DND-41 (cell line): ENCODE results near the gene A1BG.

Experiments used
- ATAC-seq: fragments of 200-7000 bp; cut with Tn5 transposase; 3 replicates; pipeline ENCODE4 v1.9.1; 2021; ENCODE audit warnings: low read depth; ENCODE audit not compliant: insufficient read depth
- DNase-seq: peaks from one replicate; pipeline ENCODE4 v3.0.0-alpha.2; 2020
- H2AFZ ChIP-seq: 2 replicates; pipeline ENCODE4 v1.6.0; 2012; ENCODE audit warnings: low read depth, low read length
- H3K27ac ChIP-seq: 2 replicates; pipeline ENCODE4 v1.5.1; 2012; ENCODE audit warnings: low read length, inconsistent platforms
- H3K27me3 ChIP-seq: fragments of 200-600 bp; sonication (generic); 2 replicates; pipeline ENCODE4 v1.6.0; 2012; ENCODE audit warnings: low read length, mild to moderate bottlenecking, inconsistent platforms; ENCODE audit not compliant: insufficient read depth, poor library complexity
- H3K36me3 ChIP-seq: 2 replicates; pipeline ENCODE4 v1.5.1; 2012; ENCODE audit warnings: low read length, inconsistent platforms; ENCODE audit not compliant: insufficient read depth
- H3K4me1 ChIP-seq: 2 replicates; pipeline ENCODE4 v1.5.1; 2012; ENCODE audit warnings: mild to moderate bottlenecking, low read length; ENCODE audit not compliant: insufficient read depth
- H3K4me2 ChIP-seq: 2 replicates; pipeline ENCODE4 v1.6.0; 2012; ENCODE audit warnings: mild to moderate bottlenecking, moderate library complexity, low read length, inconsistent platforms; ENCODE audit not compliant: insufficient read depth
- H3K4me3 ChIP-seq, 2 experiments: fragments of 200-600 bp in 1 of 2; shearing (Covaris generic) in 1 of 2; 2 replicates each; pipeline ENCODE4 v1.5.1; 2012 to 2016; ENCODE audit warnings: inconsistent platforms in 2 of 2, low read length in 2 of 2, mild to moderate bottlenecking in 2 of 2, low read depth in 1 of 2, moderate library complexity in 1 of 2
- H3K79me2 ChIP-seq: 2 replicates; pipeline ENCODE4 v1.6.0; 2012; ENCODE audit warnings: low read length, inconsistent platforms; ENCODE audit not compliant: insufficient read depth
- H3K9ac ChIP-seq: 2 replicates; pipeline ENCODE4 v1.6.0; 2012; ENCODE audit warnings: low read depth, mild to moderate bottlenecking, inconsistent platforms, low read length, moderate library complexity
- H3K9me3 ChIP-seq: 2 replicates; pipeline ENCODE4 v1.5.1; 2012; ENCODE audit warnings: low read length, moderate library complexity, mild to moderate bottlenecking, inconsistent platforms; ENCODE audit not compliant: insufficient read depth, severe bottlenecking
- H4K20me1 ChIP-seq: 2 replicates; pipeline ENCODE4 v1.6.0; 2012; ENCODE audit warnings: low read length; ENCODE audit not compliant: insufficient read depth
- CTCF ChIP-seq: IDR thresholded peaks from 2 replicates; pipeline ENCODE4 v1.5.1; 2012; ENCODE audit warnings: borderline replicate concordance, low read length, moderate library complexity, mild to moderate bottlenecking; ENCODE audit not compliant: poor library complexity, severe bottlenecking; ENCODE audit errors: extremely low read depth
- EZH2 ChIP-seq: IDR thresholded peaks from 3 replicates; pipeline ENCODE4 v1.6.1; 2012; ENCODE audit warnings: borderline replicate concordance, low read depth, mild to moderate bottlenecking, moderate library complexity, low read length, inconsistent platforms; ENCODE audit not compliant: severe bottlenecking

The A1BG gene

GRCh38 chr19:58352760-58353671 lies at the start of gene A1BG:
Gene A1BG (minus strand): TSS chr19:58353492. CDS start chr19:58353437, 55 bp downstream.
- no peak within 1 kb of the TSS for H3K4me2 ChIP-seq
- H3K4me3 ChIP-seq = no peak within 1 kb of the TSS
- no peak within 1 kb of the TSS for H2AFZ ChIP-seq
- peaks cover 10% of the 10 kb centered on the region for H4K20me1 ChIP-seq
- peaks cover 17% of the 10 kb centered on the region for H3K79me2 ChIP-seq
- ATAC-seq = no peak
- peaks cover 23% of the 10 kb centered on the region for H3K36me3 ChIP-seq
- no peaks in the 10 kb centered on the region for H3K9me3 ChIP-seq
- no peak within 1 kb of the TSS for H3K9ac ChIP-seq
- TF ChIP-seq EZH2 (no peak), CTCF (no peak)
- no peak for DNase-seq
- H3K27me3 ChIP-seq = no peaks in the 10 kb centered on the region
- peaks cover 18% of the 10 kb centered on the region for H3K4me1 ChIP-seq
- H3K27ac ChIP-seq = no peak within 1 kb of the TSS

GRCh38 chr19:58401840-58402421 lies 48.6 kb upstream of the A1BG start:
- H3K9ac ChIP-seq = peak overlapping the region; percentile 60

GRCh38 chr19:58400916-58401839 lies 47.9 kb upstream of the A1BG start:
- Histone ChIP-seq H3K9ac (peak overlapping the region; percentile 60), H2AFZ (peak overlapping the region; percentile 80), H3K27me3 (no peaks in the 10 kb centered on the region), H3K4me3 (peak overlapping the region; percentile 32 to 77; a peak in 3 of 4 replicates), H3K27ac (peak overlapping the region; percentile 70), H3K79me2 (peaks cover 3% of the 10 kb centered on the region; the same call in 1 of the 2 replicates), H3K4me1 (peaks cover 22% of the 10 kb centered on the region), H4K20me1 (no peaks in the 10 kb centered on the region), H3K4me2 (peak overlapping the region; percentile 77), H3K36me3 (no peaks in the 10 kb centered on the region), H3K9me3 (no peaks in the 10 kb centered on the region)
- DNase-seq = peak; percentile 100
- TF ChIP-seq EZH2 = no peak
- TF ChIP-seq CTCF = peak; percentile 5
- ATAC-seq = peak; percentile 94

More at GRCh38 chr19:58401840-58402421, 48.6 kb upstream of the A1BG start:
- Histone ChIP-seq H3K27ac (peak overlapping the region; percentile 70), H3K36me3 (no peaks in the 10 kb centered on the region), H3K79me2 (peaks cover 9% of the 10 kb centered on the region; the same call in 1 of the 2 replicates), H3K4me2 (peak overlapping the region; percentile 71), H4K20me1 (no peaks in the 10 kb centered on the region), H3K9me3 (no peaks in the 10 kb centered on the region), H3K4me1 (peaks cover 27% of the 10 kb centered on the region), H3K27me3 (no peaks in the 10 kb centered on the region), H2AFZ (peak overlapping the region; percentile 71), H3K4me3 (peak overlapping the region; percentile 32 to 77; a peak in 3 of 4 replicates)
- no peak for TF ChIP-seq EZH2
- no peak for TF ChIP-seq CTCF
- ATAC-seq (no peak), DNase-seq (peak; percentile 45)
